GM19463 (cell line): ENCODE data around the gene JAKMIP1.
"Not testable (repeated sequence)": the region's sequence is repeated elsewhere in the genome, so short reads cannot be mapped to it uniquely, and the experiment has no call there.

Experiments used
- ATAC-seq: cut with Tn5 transposase; IDR thresholded peaks from one replicate; pipeline ENCODE4 v1.9.1; 2021; ENCODE audit warnings: mild to moderate bottlenecking, moderate library complexity; ENCODE audit not compliant: unreplicated experiment

JAKMIP1 gene

GRCh38 chr4:5999356-5999755 is 201.0 kb downstream of the JAKMIP1 start:
- ATAC-seq: no peak

- ATAC-seq: peak; percentile 80
These were observed 201.9 kb downstream of the JAKMIP1 start for GRCh38 chr4:5998333-5998936.

GRCh38 chr4:5996641-5997040 is 203.7 kb downstream of the JAKMIP1 start:
- ATAC-seq: no peak

- no peak for ATAC-seq
These were observed 204.3 kb downstream of the JAKMIP1 start for GRCh38 chr4:5995901-5996623.

GRCh38 chr4:5993876-5994811 is 206.2 kb downstream of the JAKMIP1 start:
- ATAC-seq: no peak

- not testable (repeated sequence) for ATAC-seq
These were observed 207.0 kb downstream of the JAKMIP1 start for GRCh38 chr4:5993346-5993745.

GRCh38 chr4:5992828-5993321 is 207.5 kb downstream of the JAKMIP1 start:
- no peak for ATAC-seq

GRCh38 chr4:5992171-5992827 is 208.1 kb downstream of the JAKMIP1 start:
- no peak for ATAC-seq

- ATAC-seq: no peak
These were observed 208.9 kb downstream of the JAKMIP1 start for GRCh38 chr4:5991405-5991804.

GRCh38 chr4:5990446-5991160 is 209.7 kb downstream of the JAKMIP1 start:
- no peak for ATAC-seq

GRCh38 chr4:5989236-5990225 is 210.8 kb downstream of the JAKMIP1 start:
- no peak for ATAC-seq

- ATAC-seq: no peak
These were observed 212.1 kb downstream of the JAKMIP1 start for GRCh38 chr4:5988086-5988845.

- ATAC-seq: no peak
These were observed 215.5 kb downstream of the JAKMIP1 start for GRCh38 chr4:5984843-5985242.

GRCh38 chr4:5982156-5982973 is 218.0 kb downstream of the JAKMIP1 start:
- ATAC-seq: no peak

GRCh38 chr4:5980436-5981155 is 219.8 kb downstream of the JAKMIP1 start:
- ATAC-seq: no peak

GRCh38 chr4:5979981-5980380 is 220.4 kb downstream of the JAKMIP1 start:
- ATAC-seq: no peak

- no peak for ATAC-seq
These were observed 223.4 kb downstream of the JAKMIP1 start for GRCh38 chr4:5976921-5977320.
